Panc1 (cell line): Measurements from ENCODE around the gene STK10. TPM values are rescaled to one million over a fixed set of nuclear protein-coding genes. Genes with fewer than 3 reads are reported as not detected.

Source experiments
- ATAC-seq: fragments of 200-7000 bp; cut with Tn5 transposase; 2 replicates; pipeline ENCODE4 v1.9.1; 2020; ENCODE audit warnings: mild to moderate bottlenecking, moderate library complexity
- BruUV-seq: library from RNA; stranded (reverse); fragments of 400-500 nt; replicated peaks from 2 replicates; lab custom pipeline; 2021; lab: Mats Ljungman, UMichigan
- CTCF ChIA-PET: fragments of 300-600 bp; sonication (Branson Sonifier 250); formaldehyde crosslinking; loops from one replicate; lab custom pipeline; 2022; ENCODE audit warnings: antibody characterized with exemption; lab: Charles Lee
- POLR2A ChIA-PET: fragments of 300-600 bp; sonication (Branson Sonifier 250); formaldehyde crosslinking; loops from one replicate; lab custom pipeline; 2022; ENCODE audit warnings: antibody characterized with exemption; lab: Charles Lee
- DNase-seq: peaks from one replicate; pipeline ENCODE4 v3.0.0-alpha.2; 2010; ENCODE audit warnings: low read depth, low spot score
- H3K27ac ChIP-seq: 2 replicates; pipeline ENCODE4 v1.5.1; 2011; ENCODE audit warnings: mild to moderate bottlenecking, low read length, inconsistent platforms
- H3K27me3 ChIP-seq: fragments of 200-500 bp; sonication (Bioruptor generic); 2 replicates; pipeline ENCODE4 v1.6.0; 2014; ENCODE audit warnings: low read length, inconsistent platforms; ENCODE audit not compliant: control insufficient read depth, insufficient read depth
- H3K36me3 ChIP-seq: fragments of 200-500 bp; sonication (Bioruptor generic); 2 replicates; pipeline ENCODE4 v1.5.1; 2014; ENCODE audit warnings: inconsistent platforms, mild to moderate bottlenecking, low read length, moderate library complexity; ENCODE audit not compliant: control insufficient read depth, insufficient read depth
- H3K4me1 ChIP-seq: 2 replicates; pipeline ENCODE4 v1.5.1; 2011; ENCODE audit warnings: inconsistent platforms, mild to moderate bottlenecking, low read length, moderate library complexity; ENCODE audit not compliant: control insufficient read depth, insufficient read depth
- H3K4me3 ChIP-seq, 2 experiments: 2 replicates each; pipeline ENCODE4 v1.5.1; 2011 to 2012; ENCODE audit warnings: low read depth in 2 of 2, low read length in 2 of 2, mild to moderate bottlenecking in 2 of 2, inconsistent platforms in 1 of 2, moderate library complexity in 1 of 2
- H3K9me3 ChIP-seq: fragments of 200-500 bp; sonication (Bioruptor generic); 2 replicates; pipeline ENCODE4 v1.5.1; 2014; ENCODE audit warnings: low read depth, mild to moderate bottlenecking, inconsistent platforms, low read length, moderate library complexity; ENCODE audit not compliant: control insufficient read depth, insufficient read depth
- POLR2AphosphoS5 ChIP-seq: IDR thresholded peaks from 2 replicates; pipeline ENCODE4 v1.6.1; 2012; ENCODE audit warnings: mild to moderate bottlenecking, low read depth, low read length, moderate library complexity
- SIN3A ChIP-seq: IDR thresholded peaks from 2 replicates; pipeline ENCODE4 v1.6.1; 2012; ENCODE audit warnings: low read depth, mild to moderate bottlenecking, low read length, moderate library complexity, borderline replicate concordance; ENCODE audit not compliant: insufficient read depth
- TCF7L2 ChIP-seq: IDR thresholded peaks from 2 replicates; pipeline ENCODE4 v1.6.1; 2011; ENCODE audit warnings: mild to moderate bottlenecking, low read depth, low read length, inconsistent platforms
- in situ Hi-C: cut with HindIII; loops from 2 replicates; pipeline ENCODE4 v1.10.0; 2016; ENCODE audit warnings: low sequenced_read_pairs, low pct_unique_long_range_greater_than_20kb
- intact Hi-C: fragments of 100-400 bp; cut with micrococcal nuclease; formaldehyde crosslinking; loops from one replicate; pipeline ENCODE4 v1.10.0; 2022; ENCODE audit not compliant: unreplicated experiment
- total RNA-seq: library from RNA; stranded (reverse); gene quantifications from one replicate; pipeline ENCODE4 v1.2.1, GENCODE V29; 2021; ENCODE audit not compliant: unreplicated experiment
- TF ChIP-seq, protein P1 (sequence below), 2 experiments: IDR thresholded peaks; 2 replicates each; pipeline ENCODE4 v1.6.1; 2011 to 2012; ENCODE audit warnings: low read depth in 2 of 2, control low read depth in 1 of 2, low read length in 1 of 2, mild to moderate bottlenecking in 1 of 2, moderate library complexity in 1 of 2; ENCODE audit not compliant: insufficient read depth in 1 of 2
- TF ChIP-seq, protein P2 (sequence below): fragments of 450-650 bp; IDR thresholded peaks from 2 replicates; pipeline ENCODE4 v1.5.1; 2017; ENCODE audit warnings: mild to moderate bottlenecking

The STK10 gene
- total RNA-seq, 1 experiment from 2014 or later, result 34.9 TPM

- POLR2A ChIA-PET, result interaction anchor here (0.6 to 1.5 kb wide), 2 partner anchors 14 to 407 kb away, joined by 12 to 13 read pairs; no protein-coding TSS in a partner anchor
- in situ Hi-C loops, result no loop called here
- ATAC-seq, result no peak; the same call in 1 of the 2 replicates
These were observed 180.6 kb downstream of the STK10 start for GRCh38 chr5:172007175-172008110.

DNA sequence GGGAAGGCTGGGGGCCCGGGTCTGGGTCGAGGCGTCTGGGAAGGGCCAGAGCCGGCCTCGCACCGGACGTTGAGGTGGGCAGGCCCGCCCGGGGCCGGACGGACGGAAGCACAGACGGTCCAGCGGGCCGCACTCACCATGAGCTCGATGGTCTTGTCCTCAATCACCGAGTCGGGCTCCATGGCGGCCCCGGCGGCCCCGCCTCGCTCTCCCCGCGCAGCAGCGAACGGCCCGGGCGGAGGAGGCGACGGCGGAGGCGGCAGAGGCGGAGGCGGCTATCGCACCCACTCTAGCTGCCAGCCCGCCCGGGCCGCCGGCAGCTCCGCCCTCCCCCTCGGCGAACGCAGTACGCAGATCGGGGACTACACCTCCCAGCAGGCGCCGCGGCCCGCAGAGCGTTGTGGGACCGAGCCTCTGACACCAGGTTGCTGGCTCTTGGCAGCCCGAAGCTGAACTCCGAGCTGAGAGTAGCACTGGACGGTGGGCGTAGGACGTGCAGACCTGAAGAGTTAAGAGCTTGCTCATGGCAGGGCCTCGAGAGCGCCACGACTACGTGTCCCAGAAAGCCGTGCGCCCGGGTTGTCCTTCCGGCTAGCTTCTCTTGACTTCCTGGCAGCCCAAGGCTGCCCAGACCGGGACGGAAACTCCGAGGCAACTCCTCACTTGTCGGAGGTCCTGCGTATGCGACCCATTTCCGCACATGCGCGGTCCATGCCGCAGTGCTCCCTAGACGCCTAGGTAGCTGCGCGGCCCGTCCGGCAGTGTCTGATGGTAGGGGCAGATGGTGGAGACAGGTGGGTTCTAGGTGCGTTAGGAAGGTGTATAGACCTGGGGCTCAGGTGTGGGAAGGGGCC, 181.5 kb downstream of the STK10 start, which contains the start of gene FBXW11:
Gene FBXW11, minus strand, starts transcription at position 318 of the 854 bp plus-strand sequence. Its CDS starts 136 bp downstream, at position 182.
- H3K4me1 ChIP-seq, result peaks cover 52% of the 10 kb centered on the region
- intact Hi-C loops (loop anchor here (5.0 kb wide), 1 partner anchor 79 kb away; no protein-coding TSS in a partner anchor), in situ Hi-C loops (no loop called here)
- no peaks in the 10 kb centered on the region for H3K9me3 ChIP-seq
- H3K27ac ChIP-seq, result peak within 1 kb of the TSS; percentile 99
- H3K36me3 ChIP-seq, result peaks cover 14% of the 10 kb centered on the region
- H3K4me3 ChIP-seq, result peak within 1 kb of the TSS; percentile 99 to 100
- no TSS peak for BruUV-seq
- ChIA-PET POLR2A (interaction anchor here (0.6 to 1.5 kb wide), 9 partner anchors 11 to 104 kb away, joined by 3 to 12 read pairs (median 6); no protein-coding TSS in a partner anchor), CTCF (interaction anchor here (0.6 to 2.9 kb wide), 8 partner anchors 14 to 374 kb away, joined by 3 to 21 read pairs (median 6); partner anchors contain the start of gene STK10)
- DNase-seq (peak; percentile 86), ATAC-seq (peak; percentile 93)
- H3K27me3 ChIP-seq, result no peaks in the 10 kb centered on the region
- TF ChIP-seq SIN3A (peak; percentile 35; the same call in 1 of the 2 replicates), TCF7L2 (peak; percentile 38; the same call in 1 of the 2 replicates)
- TF ChIP-seq, protein P1, sequence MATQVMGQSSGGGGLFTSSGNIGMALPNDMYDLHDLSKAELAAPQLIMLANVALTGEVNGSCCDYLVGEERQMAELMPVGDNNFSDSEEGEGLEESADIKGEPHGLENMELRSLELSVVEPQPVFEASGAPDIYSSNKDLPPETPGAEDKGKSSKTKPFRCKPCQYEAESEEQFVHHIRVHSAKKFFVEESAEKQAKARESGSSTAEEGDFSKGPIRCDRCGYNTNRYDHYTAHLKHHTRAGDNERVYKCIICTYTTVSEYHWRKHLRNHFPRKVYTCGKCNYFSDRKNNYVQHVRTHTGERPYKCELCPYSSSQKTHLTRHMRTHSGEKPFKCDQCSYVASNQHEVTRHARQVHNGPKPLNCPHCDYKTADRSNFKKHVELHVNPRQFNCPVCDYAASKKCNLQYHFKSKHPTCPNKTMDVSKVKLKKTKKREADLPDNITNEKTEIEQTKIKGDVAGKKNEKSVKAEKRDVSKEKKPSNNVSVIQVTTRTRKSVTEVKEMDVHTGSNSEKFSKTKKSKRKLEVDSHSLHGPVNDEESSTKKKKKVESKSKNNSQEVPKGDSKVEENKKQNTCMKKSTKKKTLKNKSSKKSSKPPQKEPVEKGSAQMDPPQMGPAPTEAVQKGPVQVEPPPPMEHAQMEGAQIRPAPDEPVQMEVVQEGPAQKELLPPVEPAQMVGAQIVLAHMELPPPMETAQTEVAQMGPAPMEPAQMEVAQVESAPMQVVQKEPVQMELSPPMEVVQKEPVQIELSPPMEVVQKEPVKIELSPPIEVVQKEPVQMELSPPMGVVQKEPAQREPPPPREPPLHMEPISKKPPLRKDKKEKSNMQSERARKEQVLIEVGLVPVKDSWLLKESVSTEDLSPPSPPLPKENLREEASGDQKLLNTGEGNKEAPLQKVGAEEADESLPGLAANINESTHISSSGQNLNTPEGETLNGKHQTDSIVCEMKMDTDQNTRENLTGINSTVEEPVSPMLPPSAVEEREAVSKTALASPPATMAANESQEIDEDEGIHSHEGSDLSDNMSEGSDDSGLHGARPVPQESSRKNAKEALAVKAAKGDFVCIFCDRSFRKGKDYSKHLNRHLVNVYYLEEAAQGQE (IDR thresholded peaks at IDR 0.05; ENCODE audit: insufficient read depth in 1 of 2, low read depth in 2 of 2, low read length in 1 of 2), result 0 out of 4 replicates have a peak, but pooled peaks of 1 of the 2 experiments have one; percentile 11
- TF ChIP-seq, protein P2, sequence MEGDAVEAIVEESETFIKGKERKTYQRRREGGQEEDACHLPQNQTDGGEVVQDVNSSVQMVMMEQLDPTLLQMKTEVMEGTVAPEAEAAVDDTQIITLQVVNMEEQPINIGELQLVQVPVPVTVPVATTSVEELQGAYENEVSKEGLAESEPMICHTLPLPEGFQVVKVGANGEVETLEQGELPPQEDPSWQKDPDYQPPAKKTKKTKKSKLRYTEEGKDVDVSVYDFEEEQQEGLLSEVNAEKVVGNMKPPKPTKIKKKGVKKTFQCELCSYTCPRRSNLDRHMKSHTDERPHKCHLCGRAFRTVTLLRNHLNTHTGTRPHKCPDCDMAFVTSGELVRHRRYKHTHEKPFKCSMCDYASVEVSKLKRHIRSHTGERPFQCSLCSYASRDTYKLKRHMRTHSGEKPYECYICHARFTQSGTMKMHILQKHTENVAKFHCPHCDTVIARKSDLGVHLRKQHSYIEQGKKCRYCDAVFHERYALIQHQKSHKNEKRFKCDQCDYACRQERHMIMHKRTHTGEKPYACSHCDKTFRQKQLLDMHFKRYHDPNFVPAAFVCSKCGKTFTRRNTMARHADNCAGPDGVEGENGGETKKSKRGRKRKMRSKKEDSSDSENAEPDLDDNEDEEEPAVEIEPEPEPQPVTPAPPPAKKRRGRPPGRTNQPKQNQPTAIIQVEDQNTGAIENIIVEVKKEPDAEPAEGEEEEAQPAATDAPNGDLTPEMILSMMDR, result no peak

More at GRCh38 chr5:172007175-172008110, 180.6 kb downstream of the STK10 start:
- intact Hi-C loops, result loop anchor here (5.0 kb wide), 1 partner anchor 80 kb away; no protein-coding TSS in a partner anchor
- CTCF ChIA-PET, result interaction anchor here (0.6 to 2.9 kb wide), 7 partner anchors 10 to 375 kb away, joined by 3 to 21 read pairs (median 6); partner anchors contain the start of gene STK10
- Histone ChIP-seq H3K27ac (peak overlapping the region; percentile 99), H3K9me3 (no peaks in the 10 kb centered on the region), H3K4me3 (peak overlapping the region; percentile 99 to 100), H3K4me1 (peaks cover 45% of the 10 kb centered on the region), H3K36me3 (peaks cover 14% of the 10 kb centered on the region), H3K27me3 (no peaks in the 10 kb centered on the region)
- no peak for DNase-seq
- TF ChIP-seq, protein P2, result no peak
- TF ChIP-seq, protein P1 (IDR thresholded peaks at IDR 0.05; ENCODE audit: insufficient read depth in 1 of 2, low read depth in 2 of 2, low read length in 1 of 2), result no peak
- TF ChIP-seq POLR2AphosphoS5, result no peak; the same call in 1 of the 2 replicates
- no peak for TF ChIP-seq SIN3A
- no peak for TF ChIP-seq TCF7L2
- TSS peak; percentile 98 for BruUV-seq
